ENCODE results near the gene IGF1R.

GRCh38 chr15:98786717-98787116 is 138.4 kb downstream of the IGF1R start:
- TF ChIP-seq CTCF (conservative IDR thresholded peaks at IDR 0.05 in 1 of 2, IDR thresholded peaks at IDR 0.05 in 1 of 2; ENCODE audit: extremely low read depth in 1 of 2, insufficient read depth in 1 of 2, low read depth in 1 of 2, low read length in 2 of 2), result no peak
- TF ChIP-seq EZH2 (IDR thresholded peaks at IDR 0.05; ENCODE audit: borderline replicate concordance, low read length), result no peak

All from mammary epithelial cell (primary cell).